ENCODE data around the gene KIAA0319L.

- TF ChIP-seq RFX5 (IDR thresholded peaks at IDR 0.05) = no peak
- TF ChIP-seq, protein P1, sequence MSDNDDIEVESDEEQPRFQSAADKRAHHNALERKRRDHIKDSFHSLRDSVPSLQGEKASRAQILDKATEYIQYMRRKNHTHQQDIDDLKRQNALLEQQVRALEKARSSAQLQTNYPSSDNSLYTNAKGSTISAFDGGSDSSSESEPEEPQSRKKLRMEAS (IDR thresholded peaks at IDR 0.05) = no peak
Observed at GRCh38 chr1:35441926-35442579, 115.2 kb downstream of the KIAA0319L start.
